ENCODE measurements around the gene GTF2IRD1. TPM values are rescaled to one million over a fixed set of nuclear protein-coding genes. Genes with fewer than 3 reads are reported as not detected.

GTF2IRD1 gene
- total RNA-seq, 4 donors from 2014 or later: 2.8 to 27.1 (median 17.1) TPM

GRCh38 chr7:74476626-74477025 lies 22.9 kb downstream of the GTF2IRD1 start:
- Histone ChIP-seq H3K27me3 (no peaks in the 10 kb centered on the region), H3K27ac (peak overlapping the region in 3 of 4 donors; percentile 72 to 86 (median 74)), H3K4me1 (peaks cover 0 to 50% (median 7%) of the 10 kb centered on the region in 4 donors), H3K4me3 (no peak overlapping the region), H3K9me3 (no peaks in the 10 kb centered on the region), H3K36me3 (no peaks in the 10 kb centered on the region)
- TF ChIP-seq POLR2A (IDR thresholded peaks at IDR 0.05) (no peak), CTCF (IDR thresholded peaks at IDR 0.05) (no peak)
- peak in 2 of 3 donors; percentile 60 to 66 for DNase-seq

GRCh38 chr7:74478671-74479065 lies 25.0 kb downstream of the GTF2IRD1 start:
- Histone ChIP-seq H3K27ac (peak overlapping the region; percentile 60 to 86 (median 73)), H3K4me3 (no peak overlapping the region), H3K27me3 (no peaks in the 10 kb centered on the region), H3K9me3 (no peaks in the 10 kb centered on the region), H3K36me3 (no peaks in the 10 kb centered on the region), H3K4me1 (peaks cover 0 to 50% (median 7%) of the 10 kb centered on the region in 4 donors)
- TF ChIP-seq POLR2A (IDR thresholded peaks at IDR 0.05): no peak
- no peak for TF ChIP-seq CTCF (IDR thresholded peaks at IDR 0.05)
- DNase-seq: no peak

GRCh38 chr7:74479066-74479781 lies 25.5 kb downstream of the GTF2IRD1 start:
- Histone ChIP-seq H3K36me3 (no peaks in the 10 kb centered on the region), H3K4me3 (no peak overlapping the region), H3K9me3 (no peaks in the 10 kb centered on the region), H3K27me3 (no peaks in the 10 kb centered on the region), H3K27ac (peak overlapping the region; percentile 60 to 86 (median 69)), H3K4me1 (peaks cover 0 to 50% (median 7%) of the 10 kb centered on the region in 4 donors)
- TF ChIP-seq POLR2A (IDR thresholded peaks at IDR 0.05) (no peak), CTCF (IDR thresholded peaks at IDR 0.05) (no peak)
- peak in 1 of 3 donors; percentile 52 for DNase-seq

GRCh38 chr7:74479961-74480829 lies 26.5 kb downstream of the GTF2IRD1 start:
- H3K27me3 ChIP-seq: no peaks in the 10 kb centered on the region
- no peaks in the 10 kb centered on the region for H3K9me3 ChIP-seq
- H3K36me3 ChIP-seq: no peaks in the 10 kb centered on the region
- peak overlapping the region; percentile 60 to 86 (median 78) for H3K27ac ChIP-seq
- DNase-seq: peak in 2 of 3 donors; percentile 76 to 82
- TF ChIP-seq POLR2A (IDR thresholded peaks at IDR 0.05): peak; percentile 4 to 7
- TF ChIP-seq CTCF (IDR thresholded peaks at IDR 0.05): no peak
- H3K4me1 ChIP-seq: peaks cover 0 to 50% (median 7%) of the 10 kb centered on the region in 4 donors
- H3K4me3 ChIP-seq: peak overlapping the region; percentile 22 to 50 (median 33)

GRCh38 chr7:74480861-74481417 lies 27.2 kb downstream of the GTF2IRD1 start:
- Histone ChIP-seq H3K36me3 (no peaks in the 10 kb centered on the region), H3K4me3 (peak overlapping the region; percentile 22 to 50 (median 33)), H3K4me1 (peaks cover 0 to 50% (median 7%) of the 10 kb centered on the region in 4 donors), H3K27me3 (no peaks in the 10 kb centered on the region), H3K9me3 (no peaks in the 10 kb centered on the region), H3K27ac (peak overlapping the region; percentile 60 to 86 (median 78))
- TF ChIP-seq CTCF (IDR thresholded peaks at IDR 0.05): no peak
- TF ChIP-seq POLR2A (IDR thresholded peaks at IDR 0.05): peak in 1 of 2 donors; percentile 17
- peak in 2 of 3 donors; percentile 71 to 72 for DNase-seq

All from Peyer's patch (tissue), 4 donors.